Measurements from ENCODE around the gene ZNF84.
A peak's percentile ranks its signal among the peaks of the same experiment; 100 is the strongest.

GRCh38 chr12:133080368-133081158 is 43.3 kb downstream of the ZNF84 start, which contains the start of gene ZNF140:
- TF ChIP-seq CTCF (conservative IDR thresholded peaks at IDR 0.05) (peak; percentile 25), ZFX (IDR thresholded peaks at IDR 0.05) (peak; percentile 72)
